Measurements from ENCODE around the gene DLK2. TPM values are rescaled to one million over a fixed set of nuclear protein-coding genes. Genes with fewer than 3 reads are reported as not detected.

The DLK2 gene
- total RNA-seq, 2 donors from 2014 or later, result not detected

DNA sequence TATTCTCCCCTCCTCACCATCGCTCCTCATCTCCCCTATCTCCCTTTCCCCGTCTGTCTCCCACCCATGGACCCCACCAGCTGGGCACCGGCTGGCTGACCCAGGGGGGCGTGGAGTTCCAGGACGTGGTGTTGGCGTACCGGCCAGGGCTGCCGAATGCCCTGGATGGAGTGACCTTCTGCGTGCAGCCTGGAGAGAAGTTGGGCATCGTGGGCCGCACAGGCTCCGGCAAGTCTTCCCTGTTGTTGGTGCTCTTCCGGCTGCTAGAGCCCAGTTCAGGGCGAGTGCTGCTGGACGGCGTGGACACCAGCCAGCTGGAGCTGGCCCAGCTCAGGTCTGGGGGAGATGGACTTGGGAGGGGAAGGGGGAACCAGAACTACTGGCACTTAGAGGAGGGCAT, 7.7 kb downstream of the DLK2 start:
- H3K27ac Mint-ChIP-seq, result no peak overlapping the region

DNA sequence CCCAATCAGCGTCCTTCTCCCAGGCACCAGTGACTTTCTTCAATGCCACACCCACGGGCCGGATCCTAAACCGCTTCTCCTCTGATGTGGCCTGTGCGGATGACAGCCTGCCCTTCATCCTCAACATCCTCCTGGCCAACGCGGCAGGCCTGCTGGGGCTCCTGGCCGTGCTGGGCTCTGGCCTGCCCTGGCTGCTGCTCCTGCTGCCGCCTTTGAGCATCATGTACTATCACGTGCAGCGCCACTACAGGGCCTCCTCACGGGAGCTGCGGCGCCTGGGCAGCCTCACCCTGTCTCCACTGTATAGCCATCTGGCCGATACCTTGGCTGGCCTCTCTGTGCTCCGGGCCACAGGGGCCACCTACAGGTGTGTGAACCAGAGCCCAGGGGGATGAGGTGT, 9.8 kb downstream of the DLK2 start:
- Histone ChIP-seq H3K27ac (ENCODE audit: low read depth, low read length) (no peak overlapping the region), H3K27me3 (ENCODE audit: control insufficient read depth, insufficient read depth, low read length, poor library complexity, severe bottlenecking) (no peaks in the 10 kb centered on the region), H3K9me3 (ENCODE audit: control insufficient read depth, low read length) (no peaks in the 10 kb centered on the region), H3K36me3 (ENCODE audit: control insufficient read depth, insufficient read depth, low read length) (peaks cover 32% of the 10 kb centered on the region), H3K9ac (ENCODE audit: extremely low read depth, low read length, poor library complexity, severe bottlenecking) (no peak overlapping the region), H3K4me3 (ENCODE audit: low read length) (no peak overlapping the region), H3K4me1 (ENCODE audit: control insufficient read depth, insufficient read depth, low read length) (no peaks in the 10 kb centered on the region)
- H3K4me1 Mint-ChIP-seq, result no peaks in the 10 kb centered on the region
- WGBS, 2 experiments (ENCODE audit: insufficient coverage in 1 of 2, insufficient read length in 1 of 2), result 94 to 99% methylated on average over 14 to 16 of the region's 16 CpGs
- H3K36me3 Mint-ChIP-seq (ENCODE audit: low read depth), result peaks cover 39% of the 10 kb centered on the region
- no peak overlapping the region for H3K4me3 Mint-ChIP-seq
- TF ChIP-seq, protein P1, sequence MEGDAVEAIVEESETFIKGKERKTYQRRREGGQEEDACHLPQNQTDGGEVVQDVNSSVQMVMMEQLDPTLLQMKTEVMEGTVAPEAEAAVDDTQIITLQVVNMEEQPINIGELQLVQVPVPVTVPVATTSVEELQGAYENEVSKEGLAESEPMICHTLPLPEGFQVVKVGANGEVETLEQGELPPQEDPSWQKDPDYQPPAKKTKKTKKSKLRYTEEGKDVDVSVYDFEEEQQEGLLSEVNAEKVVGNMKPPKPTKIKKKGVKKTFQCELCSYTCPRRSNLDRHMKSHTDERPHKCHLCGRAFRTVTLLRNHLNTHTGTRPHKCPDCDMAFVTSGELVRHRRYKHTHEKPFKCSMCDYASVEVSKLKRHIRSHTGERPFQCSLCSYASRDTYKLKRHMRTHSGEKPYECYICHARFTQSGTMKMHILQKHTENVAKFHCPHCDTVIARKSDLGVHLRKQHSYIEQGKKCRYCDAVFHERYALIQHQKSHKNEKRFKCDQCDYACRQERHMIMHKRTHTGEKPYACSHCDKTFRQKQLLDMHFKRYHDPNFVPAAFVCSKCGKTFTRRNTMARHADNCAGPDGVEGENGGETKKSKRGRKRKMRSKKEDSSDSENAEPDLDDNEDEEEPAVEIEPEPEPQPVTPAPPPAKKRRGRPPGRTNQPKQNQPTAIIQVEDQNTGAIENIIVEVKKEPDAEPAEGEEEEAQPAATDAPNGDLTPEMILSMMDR (conservative IDR thresholded peaks at IDR 0.05), result no peak
- no peaks in the 10 kb centered on the region for H3K9me3 Mint-ChIP-seq
- H3K27ac Mint-ChIP-seq, result no peak overlapping the region
- no peak for DNase-seq
- no peaks in the 10 kb centered on the region for H3K27me3 Mint-ChIP-seq (ENCODE audit: insufficient read depth)

More for the DNA sequence above, 7.7 kb downstream of the DLK2 start:
- Histone ChIP-seq H3K9ac (ENCODE audit: extremely low read depth, low read length, poor library complexity, severe bottlenecking) (no peak overlapping the region), H3K4me3 (ENCODE audit: low read length) (no peak overlapping the region), H3K9me3 (ENCODE audit: control insufficient read depth, low read length) (no peaks in the 10 kb centered on the region), H3K36me3 (ENCODE audit: control insufficient read depth, insufficient read depth, low read length) (peaks cover 31% of the 10 kb centered on the region), H3K4me1 (ENCODE audit: control insufficient read depth, insufficient read depth, low read length) (no peaks in the 10 kb centered on the region), H3K27ac (ENCODE audit: low read depth, low read length) (no peak overlapping the region), H3K27me3 (ENCODE audit: control insufficient read depth, insufficient read depth, low read length, poor library complexity, severe bottlenecking) (no peaks in the 10 kb centered on the region)
- Mint-ChIP-seq H3K36me3 (ENCODE audit: low read depth) (peaks cover 33% of the 10 kb centered on the region), H3K4me1 (no peaks in the 10 kb centered on the region), H3K4me3 (no peak overlapping the region), H3K9me3 (no peaks in the 10 kb centered on the region), H3K27me3 (ENCODE audit: insufficient read depth) (no peaks in the 10 kb centered on the region)
- WGBS, 2 experiments (ENCODE audit: insufficient coverage in 1 of 2, insufficient read length in 1 of 2), result 94 to 98% methylated on average over 14 to 16 of the region's 16 CpGs
- no peak for DNase-seq
- TF ChIP-seq, protein P1 (conservative IDR thresholded peaks at IDR 0.05), result no peak

DNA sequence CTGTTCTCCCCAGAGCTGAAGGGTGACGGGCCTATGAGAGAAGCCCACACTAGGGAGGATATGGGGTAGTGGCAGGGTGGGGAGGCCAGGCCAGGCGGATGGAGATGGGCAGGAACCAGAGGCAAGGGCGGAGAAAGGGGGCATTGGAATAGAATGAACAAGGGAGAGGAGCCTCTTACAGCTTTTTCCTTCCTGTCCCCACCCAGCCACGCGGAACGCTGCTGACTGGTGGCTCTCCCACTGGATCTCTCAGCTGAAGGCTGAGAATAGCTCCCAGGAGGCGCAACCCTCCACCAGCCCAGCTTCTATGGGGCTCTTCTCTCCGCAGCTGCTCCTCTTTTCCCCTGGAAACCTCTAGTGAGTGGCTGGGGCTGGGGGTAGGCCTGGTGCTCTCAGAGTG, 10.8 kb downstream of the DLK2 start:
- H3K27me3 ChIP-seq (ENCODE audit: control insufficient read depth, insufficient read depth, low read length, poor library complexity, severe bottlenecking), result no peaks in the 10 kb centered on the region

More for the DNA sequence above, 10.8 kb downstream of the DLK2 start:
- Mint-ChIP-seq H3K4me1 (no peaks in the 10 kb centered on the region), H3K27me3 (ENCODE audit: insufficient read depth) (no peaks in the 10 kb centered on the region), H3K9me3 (no peaks in the 10 kb centered on the region), H3K4me3 (no peak overlapping the region), H3K27ac (no peak overlapping the region), H3K36me3 (ENCODE audit: low read depth) (peaks cover 35% of the 10 kb centered on the region)
- no peak for DNase-seq
- Histone ChIP-seq H3K9me3 (ENCODE audit: control insufficient read depth, low read length) (no peaks in the 10 kb centered on the region), H3K4me3 (ENCODE audit: low read length) (no peak overlapping the region), H3K36me3 (ENCODE audit: control insufficient read depth, insufficient read depth, low read length) (peaks cover 35% of the 10 kb centered on the region), H3K9ac (ENCODE audit: extremely low read depth, low read length, poor library complexity, severe bottlenecking) (no peak overlapping the region), H3K4me1 (ENCODE audit: control insufficient read depth, insufficient read depth, low read length) (no peaks in the 10 kb centered on the region), H3K27ac (ENCODE audit: low read depth, low read length) (no peak overlapping the region)
- 95 to 100% methylated on average over 2 to 8 of the region's 8 CpGs for WGBS, 2 experiments (ENCODE audit: insufficient coverage in 1 of 2, insufficient read length in 1 of 2)
- TF ChIP-seq, protein P1 (conservative IDR thresholded peaks at IDR 0.05), result no peak
